Uterus (tissue), 4 donors: ENCODE measurements around the gene THRAP3. TPM values are rescaled to one million over a fixed set of nuclear protein-coding genes. Genes with fewer than 3 reads are reported as not detected.

Experiments
- DNase-seq, 2 donors: peaks; one replicate each; pipeline ENCODE4 v3.0.0-alpha.2; 2019 to 2020
- H3K27ac ChIP-seq, 2 donors: fragments of 200-600 bp; sonication (generic); 1 replicate in 1 of 2; 2 replicates in 1 of 2; pipeline ENCODE4 v1.5.1; 2016 to 2018
- H3K27me3 ChIP-seq, 2 donors: fragments of 200-600 bp; sonication (generic); one replicate each; pipeline ENCODE4 v1.5.1; 2018 to 2019; ENCODE audit warnings: control low read depth in 1 of 2
- H3K36me3 ChIP-seq, 2 donors: fragments of 200-600 bp; sonication (generic); one replicate each; pipeline ENCODE4 v1.5.1; 2019; ENCODE audit warnings: control low read depth in 1 of 2
- H3K4me1 ChIP-seq, 2 donors: fragments of 200-600 bp; sonication (generic); one replicate each; pipeline ENCODE4 v1.5.1; 2018 to 2019; ENCODE audit warnings: control low read depth in 1 of 2
- H3K4me3 ChIP-seq, 2 donors: fragments of 200-600 bp; sonication (generic); 1 replicate in 1 of 2; 2 replicates in 1 of 2; pipeline ENCODE4 v1.5.1; 2018 to 2019; ENCODE audit warnings: mild to moderate bottlenecking in 1 of 2
- H3K9me3 ChIP-seq, 2 donors: fragments of 200-600 bp; sonication (generic); one replicate each; pipeline ENCODE4 v1.5.1; 2019; ENCODE audit warnings: control low read depth in 1 of 2
- POLR2A ChIP-seq, 2 donors: fragments of 450-650 bp; IDR thresholded peaks; one replicate each; pipeline ENCODE4 v1.6.1; 2016; ENCODE audit warnings: antibody characterized with exemption in 2 of 2, mild to moderate bottlenecking in 1 of 2, moderate library complexity in 1 of 2
- intact Hi-C: fragments of 100-400 bp; cut with DNase I; formaldehyde crosslinking; loops from one replicate; pipeline ENCODE4 v1.15.1; 2023; ENCODE audit warnings: low total_unique reads
- total RNA-seq, 4 donors: library from RNA; depleted of rRNA in 3 of 4; stranded (reverse); fragments of >200 nt in 3 of 4; gene quantifications; one replicate each; pipeline versions ENCODE4 v1.1.0 to v1.2.4, GENCODE V29; 2014 to 2023
- TF ChIP-seq, protein P1 (sequence below), 4 experiments: fragments of 200-600 bp in 2 of 4; fragments of 450-650 bp in 2 of 4; sonication (generic) in 2 of 4; IDR thresholded peaks; one replicate each; pipeline ENCODE4 v1.5.1; 2016 to 2019; ENCODE audit warnings: antibody characterized with exemption in 4 of 4, mild to moderate bottlenecking in 2 of 4, moderate library complexity in 1 of 4
- donor health status: DM: yes; HTN: yes; CAD: no.

Gene THRAP3
- total RNA-seq, 4 donors from 2014 or later, result 21.3 to 99.1 (median 67.5) TPM

GRCh38 chr1:36320291-36320761, 96.1 kb downstream of the THRAP3 start:
- no peaks in the 10 kb centered on the region for H3K9me3 ChIP-seq
- DNase-seq, result peak in 1 of 2 donors; percentile 43
- H3K27ac ChIP-seq, result peak overlapping the region; percentile 94 to 97
- TF ChIP-seq, protein P1, sequence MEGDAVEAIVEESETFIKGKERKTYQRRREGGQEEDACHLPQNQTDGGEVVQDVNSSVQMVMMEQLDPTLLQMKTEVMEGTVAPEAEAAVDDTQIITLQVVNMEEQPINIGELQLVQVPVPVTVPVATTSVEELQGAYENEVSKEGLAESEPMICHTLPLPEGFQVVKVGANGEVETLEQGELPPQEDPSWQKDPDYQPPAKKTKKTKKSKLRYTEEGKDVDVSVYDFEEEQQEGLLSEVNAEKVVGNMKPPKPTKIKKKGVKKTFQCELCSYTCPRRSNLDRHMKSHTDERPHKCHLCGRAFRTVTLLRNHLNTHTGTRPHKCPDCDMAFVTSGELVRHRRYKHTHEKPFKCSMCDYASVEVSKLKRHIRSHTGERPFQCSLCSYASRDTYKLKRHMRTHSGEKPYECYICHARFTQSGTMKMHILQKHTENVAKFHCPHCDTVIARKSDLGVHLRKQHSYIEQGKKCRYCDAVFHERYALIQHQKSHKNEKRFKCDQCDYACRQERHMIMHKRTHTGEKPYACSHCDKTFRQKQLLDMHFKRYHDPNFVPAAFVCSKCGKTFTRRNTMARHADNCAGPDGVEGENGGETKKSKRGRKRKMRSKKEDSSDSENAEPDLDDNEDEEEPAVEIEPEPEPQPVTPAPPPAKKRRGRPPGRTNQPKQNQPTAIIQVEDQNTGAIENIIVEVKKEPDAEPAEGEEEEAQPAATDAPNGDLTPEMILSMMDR (IDR thresholded peaks at IDR 0.05), result no peak
- TF ChIP-seq POLR2A (IDR thresholded peaks at IDR 0.05), result no peak
- intact Hi-C loops, result no loop called here
- H3K4me1 ChIP-seq, result peaks cover 8 to 12% of the 10 kb centered on the region in 2 donors
- H3K4me3 ChIP-seq, result peak overlapping the region; percentile 36 to 68
- no peaks in the 10 kb centered on the region for H3K27me3 ChIP-seq
- no peaks in the 10 kb centered on the region for H3K36me3 ChIP-seq

- Histone ChIP-seq H3K4me3 (peak overlapping the region; percentile 36 to 68), H3K27ac (peak overlapping the region; percentile 94 to 97), H3K4me1 (peaks cover 8 to 12% of the 10 kb centered on the region in 2 donors), H3K27me3 (no peaks in the 10 kb centered on the region), H3K9me3 (no peaks in the 10 kb centered on the region), H3K36me3 (no peaks in the 10 kb centered on the region)
- intact Hi-C loops, result no loop called here
- DNase-seq, result peak in 1 of 2 donors; percentile 36
- TF ChIP-seq, protein P1 (IDR thresholded peaks at IDR 0.05), result no peak
- no peak for TF ChIP-seq POLR2A (IDR thresholded peaks at IDR 0.05)
Measured at GRCh38 chr1:36320767-36321118, 96.5 kb downstream of the THRAP3 start.

DNA sequence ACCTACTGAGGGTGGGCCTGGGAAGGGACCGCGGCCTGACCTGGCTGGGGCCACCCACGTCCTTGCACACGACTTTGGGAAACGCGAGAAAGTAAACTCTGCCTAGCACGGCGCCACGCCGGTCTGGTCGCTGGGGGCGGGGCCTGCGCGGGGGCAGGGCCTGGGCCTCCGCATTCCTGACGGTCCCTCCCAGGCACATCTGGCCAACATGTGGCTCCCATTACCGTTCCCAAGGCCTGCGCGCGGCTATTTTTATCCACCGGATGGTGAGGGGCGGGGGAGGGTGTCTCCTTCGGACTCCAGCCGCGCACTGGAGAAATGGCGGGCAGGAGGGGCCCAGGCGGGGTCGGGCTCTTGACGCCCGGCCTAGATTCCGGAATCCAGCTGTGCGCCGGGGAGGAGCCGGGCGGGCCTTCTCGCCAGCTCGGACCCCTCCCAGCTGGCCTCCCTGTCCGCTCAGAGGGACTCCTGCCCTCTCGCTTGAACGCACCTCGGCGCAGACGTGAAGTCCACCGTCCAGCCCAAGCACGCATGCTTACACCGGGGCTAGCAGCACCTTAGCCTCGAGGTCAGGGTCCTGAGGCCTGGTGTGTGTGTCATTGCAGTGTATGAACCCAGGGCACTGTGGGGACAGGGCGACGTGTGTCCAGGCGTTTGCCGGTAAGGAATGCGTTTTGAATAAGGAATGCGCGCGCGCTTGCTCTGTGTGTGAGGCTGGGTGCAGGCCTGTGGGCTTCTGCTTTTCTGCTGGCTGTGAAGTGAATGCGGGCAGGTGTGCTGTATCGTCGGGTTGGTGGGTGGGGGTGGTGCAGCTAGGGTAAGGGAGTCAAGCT, 97.1 kb downstream of the THRAP3 start:
- H3K9me3 ChIP-seq, result no peaks in the 10 kb centered on the region
- peak overlapping the region; percentile 68 to 72 for H3K4me3 ChIP-seq
- no peaks in the 10 kb centered on the region for H3K36me3 ChIP-seq
- H3K4me1 ChIP-seq, result peaks cover 8 to 12% of the 10 kb centered on the region in 2 donors
- DNase-seq, result peak; percentile 93 to 94
- no peaks in the 10 kb centered on the region for H3K27me3 ChIP-seq
- intact Hi-C loops, result no loop called here
- peak; percentile 4 to 32 for TF ChIP-seq POLR2A (IDR thresholded peaks at IDR 0.05)
- TF ChIP-seq, protein P1 (IDR thresholded peaks at IDR 0.05), result no peak
- peak overlapping the region; percentile 94 to 97 for H3K27ac ChIP-seq

DNA sequence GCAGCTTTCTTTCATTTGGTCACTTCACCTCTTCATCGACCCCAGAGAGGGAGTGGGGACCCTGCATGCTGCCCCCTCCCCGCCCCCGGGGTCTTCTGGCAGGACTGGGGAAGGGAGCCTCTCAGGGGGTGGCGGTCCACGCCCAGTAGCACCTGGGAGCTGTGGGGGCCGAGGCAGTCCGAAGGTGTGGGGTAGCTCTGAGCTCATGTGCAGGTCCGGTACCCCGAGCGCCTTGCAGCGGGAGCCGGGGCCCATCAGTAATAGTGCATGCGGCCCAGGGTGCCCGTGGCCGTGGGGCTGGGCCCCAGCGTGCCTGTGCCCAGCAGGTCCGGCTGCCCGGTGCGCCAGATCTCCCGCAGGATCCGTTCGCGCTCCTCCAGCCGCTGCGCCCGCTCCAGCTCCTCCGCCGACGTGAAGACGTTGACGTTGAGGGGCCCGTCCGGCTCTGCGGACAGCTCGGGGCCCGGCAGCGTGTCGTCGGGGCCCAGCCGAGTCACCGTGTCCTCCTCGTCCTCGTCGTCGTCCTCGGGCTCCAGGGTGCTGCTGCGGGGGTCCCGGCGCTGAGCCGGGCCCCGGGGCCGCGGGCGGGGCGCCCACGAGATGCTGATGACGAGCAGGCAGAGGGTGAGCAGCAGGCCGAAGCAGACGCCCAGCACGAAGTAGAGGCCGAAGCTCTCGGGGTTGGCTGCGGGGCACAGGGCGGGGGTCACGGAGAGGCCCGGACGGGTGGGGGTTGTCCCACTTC, 98.0 kb downstream of the THRAP3 start:
- TF ChIP-seq, protein P1 (IDR thresholded peaks at IDR 0.05), result no peak
- no peak for TF ChIP-seq POLR2A (IDR thresholded peaks at IDR 0.05)
- Histone ChIP-seq H3K27ac (peak overlapping the region; percentile 94 to 97), H3K9me3 (no peaks in the 10 kb centered on the region), H3K4me1 (peaks cover 8 to 12% of the 10 kb centered on the region in 2 donors), H3K4me3 (peak overlapping the region; percentile 68 to 72), H3K36me3 (no peaks in the 10 kb centered on the region), H3K27me3 (no peaks in the 10 kb centered on the region)
- intact Hi-C loops, result no loop called here
- DNase-seq, result peak; percentile 34 to 35
